G401 (cell line): ENCODE results near the gene MAT2A. TPM values are rescaled to one million over a fixed set of nuclear protein-coding genes. Genes with fewer than 3 reads are reported as not detected.

Source experiments
- DNase-seq: peaks from one replicate; pipeline ENCODE4 v3.0.0-alpha.2; 2015; ENCODE audit warnings: low spot score
- in situ Hi-C: cut with HindIII; loops from 2 replicates; pipeline ENCODE4 v1.10.0; 2016; ENCODE audit warnings: low sequenced_read_pairs, mixed read lengths
- total RNA-seq: library from RNA; depleted of rRNA; stranded (reverse); fragments of >200 nt; shearing (Covaris generic); gene quantifications from 2 replicates; pipeline ENCODE4 v1.2.3, GENCODE V29; 2014; rRNA removed

Gene MAT2A
- 68.1 and 85.2 TPM in 2 replicates for total RNA-seq

GRCh38 chr2:85538507-85539360, at the start of gene MAT2A:
Gene MAT2A, plus strand, starts transcription at chr2:85539168. Its CDS starts 120 bp downstream, at chr2:85539288.
- peak; percentile 87 for DNase-seq
- in situ Hi-C loops = no loop called here

GRCh38 chr2:85490861-85491755, 47.9 kb upstream of the MAT2A start:
- in situ Hi-C loops = no loop called here
- DNase-seq = no peak

- in situ Hi-C loops = no loop called here
Observed at GRCh38 chr2:85496436-85496835, 42.5 kb upstream of the MAT2A start.

GRCh38 chr2:85497944-85498630, 40.9 kb upstream of the MAT2A start:
- DNase-seq = no peak
- in situ Hi-C loops = no loop called here

More at GRCh38 chr2:85496436-85496835, 42.5 kb upstream of the MAT2A start:
- DNase-seq = no peak

GRCh38 chr2:85501248-85501647, 37.7 kb upstream of the MAT2A start:
- DNase-seq = no peak
- in situ Hi-C loops = no loop called here

- in situ Hi-C loops = no loop called here
- no peak for DNase-seq
Observed at GRCh38 chr2:85502720-85503119, 36.2 kb upstream of the MAT2A start.

GRCh38 chr2:85503168-85503850, 35.7 kb upstream of the MAT2A start:
- in situ Hi-C loops = no loop called here
- DNase-seq = no peak

- no peak for DNase-seq
- in situ Hi-C loops = no loop called here
Observed at GRCh38 chr2:85503851-85504777, 34.9 kb upstream of the MAT2A start.

- in situ Hi-C loops = no loop called here
- DNase-seq = no peak
Observed at GRCh38 chr2:85504778-85505261, 34.1 kb upstream of the MAT2A start.

GRCh38 chr2:85505551-85506238, 33.3 kb upstream of the MAT2A start:
- DNase-seq = no peak
- in situ Hi-C loops = no loop called here

- DNase-seq = no peak
- in situ Hi-C loops = no loop called here
Observed at GRCh38 chr2:85506768-85507181, 32.2 kb upstream of the MAT2A start.

- in situ Hi-C loops = no loop called here
- DNase-seq = no peak
Observed at GRCh38 chr2:85511008-85511811, 27.8 kb upstream of the MAT2A start.

- in situ Hi-C loops = no loop called here
Observed at GRCh38 chr2:85514323-85514722, 24.6 kb upstream of the MAT2A start.

GRCh38 chr2:85516653-85517389, 22.1 kb upstream of the MAT2A start:
- in situ Hi-C loops = loop anchor here (5.0 kb wide), 1 partner anchor 60 kb away; no protein-coding TSS in a partner anchor
- no peak for DNase-seq

More at GRCh38 chr2:85514323-85514722, 24.6 kb upstream of the MAT2A start:
- DNase-seq = no peak

- no peak for DNase-seq
- in situ Hi-C loops = no loop called here
Observed at GRCh38 chr2:85522090-85522647, 16.8 kb upstream of the MAT2A start.
